ENCODE data around the gene SFN. TPM values are rescaled to one million over a fixed set of nuclear protein-coding genes. Genes with fewer than 3 reads are reported as not detected.
A peak's percentile ranks its signal among the peaks of the same experiment; 100 is the strongest.
"Not testable (repeated sequence)": the region's sequence is repeated elsewhere in the genome, so short reads cannot be mapped to it uniquely, and the experiment has no call there.

SFN gene
- total RNA-seq, 2 experiments from 2014 or later, result 0.47 to 0.59 TPM

GRCh38 chr1:26861286-26861701 lies 1.7 kb upstream of the SFN start:
- Mint-ChIP-seq H3K27me3 (no peaks in the 10 kb centered on the region), H3K9me3 (no peaks in the 10 kb centered on the region), H3K4me3 (no peak overlapping the region), H3K27ac (no peak overlapping the region), H3K4me1 (ENCODE audit: low read depth) (peaks cover 20% of the 10 kb centered on the region), H3K36me3 (ENCODE audit: low read depth) (no peaks in the 10 kb centered on the region)
- ATAC-seq, result no peak
- TF ChIP-seq, protein P1, sequence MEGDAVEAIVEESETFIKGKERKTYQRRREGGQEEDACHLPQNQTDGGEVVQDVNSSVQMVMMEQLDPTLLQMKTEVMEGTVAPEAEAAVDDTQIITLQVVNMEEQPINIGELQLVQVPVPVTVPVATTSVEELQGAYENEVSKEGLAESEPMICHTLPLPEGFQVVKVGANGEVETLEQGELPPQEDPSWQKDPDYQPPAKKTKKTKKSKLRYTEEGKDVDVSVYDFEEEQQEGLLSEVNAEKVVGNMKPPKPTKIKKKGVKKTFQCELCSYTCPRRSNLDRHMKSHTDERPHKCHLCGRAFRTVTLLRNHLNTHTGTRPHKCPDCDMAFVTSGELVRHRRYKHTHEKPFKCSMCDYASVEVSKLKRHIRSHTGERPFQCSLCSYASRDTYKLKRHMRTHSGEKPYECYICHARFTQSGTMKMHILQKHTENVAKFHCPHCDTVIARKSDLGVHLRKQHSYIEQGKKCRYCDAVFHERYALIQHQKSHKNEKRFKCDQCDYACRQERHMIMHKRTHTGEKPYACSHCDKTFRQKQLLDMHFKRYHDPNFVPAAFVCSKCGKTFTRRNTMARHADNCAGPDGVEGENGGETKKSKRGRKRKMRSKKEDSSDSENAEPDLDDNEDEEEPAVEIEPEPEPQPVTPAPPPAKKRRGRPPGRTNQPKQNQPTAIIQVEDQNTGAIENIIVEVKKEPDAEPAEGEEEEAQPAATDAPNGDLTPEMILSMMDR (IDR thresholded peaks at IDR 0.05), result no peak
- CTCF ChIA-PET, result interaction anchor here (1.2 to 2.3 kb wide), 4 partner anchors 11 to 260 kb away, joined by 3 to 12 read pairs (median 6); partner anchors contain the start of gene GPN2
- intact Hi-C loops (cut with micrococcal nuclease), result no loop called here
- POLR2A ChIA-PET, result interaction anchor here (1.5 to 1.7 kb wide), 3 partner anchors 12 to 32 kb away, joined by 4 read pairs; no protein-coding TSS in a partner anchor
- DNase-seq, result no peak

GRCh38 chr1:26861889-26862378 lies 1.0 kb upstream of the SFN start:
- H3K27me3 Mint-ChIP-seq, result no peaks in the 10 kb centered on the region
- no peak for ATAC-seq
- ChIA-PET CTCF (interaction anchor here (0.6 to 2.3 kb wide), 7 partner anchors 11 to 260 kb away, joined by 3 to 12 read pairs (median 3); partner anchors contain the start of gene GPN2), POLR2A (interaction anchor here (1.5 to 1.7 kb wide), 3 partner anchors 13 to 33 kb away, joined by 4 read pairs; no protein-coding TSS in a partner anchor)
- H3K9me3 Mint-ChIP-seq, result no peaks in the 10 kb centered on the region
- DNase-seq, result no peak
- H3K4me3 Mint-ChIP-seq, result no peak overlapping the region
- TF ChIP-seq, protein P1 (IDR thresholded peaks at IDR 0.05), result no peak
- peak overlapping the region; percentile 58 for H3K27ac Mint-ChIP-seq
- peaks cover 20% of the 10 kb centered on the region for H3K4me1 Mint-ChIP-seq (ENCODE audit: low read depth)
- intact Hi-C loops (cut with micrococcal nuclease), result no loop called here
- H3K36me3 Mint-ChIP-seq (ENCODE audit: low read depth), result no peaks in the 10 kb centered on the region

GRCh38 chr1:26863685-26864077 lies 732 bp downstream of the SFN start:
- ATAC-seq, result no peak
- Mint-ChIP-seq H3K9me3 (no peaks in the 10 kb centered on the region), H3K4me1 (ENCODE audit: low read depth) (peaks cover 20% of the 10 kb centered on the region), H3K27ac (peak overlapping the region; percentile 87), H3K27me3 (no peaks in the 10 kb centered on the region), H3K36me3 (ENCODE audit: low read depth) (no peaks in the 10 kb centered on the region), H3K4me3 (peak overlapping the region; percentile 89)
- ChIA-PET CTCF (interaction anchor here (1.0 to 2.5 kb wide), 6 partner anchors 12 to 262 kb away, joined by 3 to 19 read pairs (median 5); partner anchors contain the start of gene GPN2), POLR2A (interaction anchor here (1.4 to 3.9 kb wide), 6 partner anchors 25 to 363 kb away, joined by 3 to 37 read pairs (median 10); partner anchors contain the start of gene GPN2)
- TF ChIP-seq, protein P1 (IDR thresholded peaks at IDR 0.05), result no peak
- intact Hi-C loops (cut with micrococcal nuclease), result no loop called here
- DNase-seq, result no peak

GRCh38 chr1:26864610-26865480 lies 1.9 kb downstream of the SFN start:
- no peaks in the 10 kb centered on the region for H3K9me3 Mint-ChIP-seq
- peak overlapping the region; percentile 89 for H3K4me3 Mint-ChIP-seq
- DNase-seq (peak; percentile 95), ATAC-seq (peak; percentile 94)
- peaks cover 20% of the 10 kb centered on the region for H3K4me1 Mint-ChIP-seq (ENCODE audit: low read depth)
- intact Hi-C loops (cut with micrococcal nuclease), result no loop called here
- TF ChIP-seq, protein P1 (IDR thresholded peaks at IDR 0.05), result no peak
- ChIA-PET POLR2A (interaction anchor here (0.6 to 3.9 kb wide), 28 partner anchors 9 to 364 kb away, joined by 3 to 37 read pairs (median 5); partner anchors contain the start of genes GPATCH3, GPN2, NUDC and PIGV), CTCF (interaction anchor here (0.7 to 2.5 kb wide), 15 partner anchors 9 to 265 kb away, joined by 3 to 19 read pairs (median 4); partner anchors contain the start of gene GPN2)
- no peaks in the 10 kb centered on the region for H3K36me3 Mint-ChIP-seq (ENCODE audit: low read depth)
- peak overlapping the region; percentile 87 for H3K27ac Mint-ChIP-seq
- no peaks in the 10 kb centered on the region for H3K27me3 Mint-ChIP-seq

DNA sequence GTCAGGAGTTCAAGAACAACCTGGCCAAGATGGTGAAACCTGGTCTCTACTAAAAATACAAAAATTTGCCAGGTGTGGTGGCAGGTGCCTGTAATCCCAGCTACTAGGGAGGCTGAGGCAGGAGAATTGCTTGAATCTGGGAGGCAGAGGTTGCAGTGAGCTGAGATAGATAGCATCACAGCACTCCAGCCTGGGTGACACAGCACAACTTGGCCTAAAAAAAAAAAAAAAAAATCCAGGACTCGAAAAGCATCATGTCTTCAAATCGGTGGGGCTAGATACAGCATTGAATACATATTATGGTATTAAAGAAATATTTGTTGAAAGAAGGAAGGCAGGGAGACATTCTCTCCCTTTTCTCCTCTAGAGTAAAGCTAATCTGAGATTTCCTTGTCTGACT lies 10.1 kb downstream of the SFN start:
- H3K27ac Mint-ChIP-seq; DNase-seq; H3K4me3 Mint-ChIP-seq; H3K4me1 Mint-ChIP-seq (ENCODE audit: low read depth); H3K36me3 Mint-ChIP-seq (ENCODE audit: low read depth); H3K27me3 Mint-ChIP-seq; H3K9me3 Mint-ChIP-seq; ATAC-seq: not testable (repeated sequence)
- CTCF ChIA-PET, result interaction anchor here (0.7 to 1.4 kb wide), 3 partner anchors 17 to 275 kb away, joined by 3 to 4 read pairs (median 4); partner anchors contain the start of gene GPN2
- POLR2A ChIA-PET, result interaction anchor here (0.7 kb wide), 1 partner anchor 43 kb away, joined by 4 read pairs; no protein-coding TSS in a partner anchor
- intact Hi-C loops (cut with micrococcal nuclease), result loop anchor here (10.0 kb wide), 1 partner anchor 58 kb away; no protein-coding TSS in a partner anchor

Measured in activated CD8-positive, alpha-beta T cell treated with anti-CD3 and anti-CD28 coated beads for 36 hours (primary cell).